ENCODE results near the gene RAB6B.
"Not testable (repeated sequence)": the region's sequence is repeated elsewhere in the genome, so short reads cannot be mapped to it uniquely, and the experiment has no call there.

The RAB6B gene

GRCh38 chr3:133783762-133784161 is 111.9 kb downstream of the RAB6B start:
- no peak for DNase-seq (ENCODE audit: low read depth)
- H3K4me3 ChIP-seq (replicated peaks; ENCODE audit: low read depth, low read length) = no peak overlapping the region
- no peak for TF ChIP-seq CTCF (IDR thresholded peaks at IDR 0.05; ENCODE audit: low read length, missing control alignments)

- TF ChIP-seq CTCF (IDR thresholded peaks at IDR 0.05; ENCODE audit: low read length, missing control alignments) = no peak
- DNase-seq (ENCODE audit: low read depth) = no peak
- no peak overlapping the region for H3K4me3 ChIP-seq (replicated peaks; ENCODE audit: low read depth, low read length)
These were observed 113.2 kb downstream of the RAB6B start for GRCh38 chr3:133782454-133782853.

- DNase-seq (ENCODE audit: low read depth) = no peak
- H3K4me3 ChIP-seq (replicated peaks; ENCODE audit: low read depth, low read length) = no peak overlapping the region
- no peak for TF ChIP-seq CTCF (IDR thresholded peaks at IDR 0.05; ENCODE audit: low read length, missing control alignments)
These were observed 114.1 kb downstream of the RAB6B start for GRCh38 chr3:133781570-133781969.

GRCh38 chr3:133780756-133781155 is 114.9 kb downstream of the RAB6B start:
- not testable (repeated sequence) for DNase-seq (ENCODE audit: low read depth); H3K4me3 ChIP-seq (replicated peaks; ENCODE audit: low read depth, low read length)

- no peak for DNase-seq (ENCODE audit: low read depth)
- H3K4me3 ChIP-seq (replicated peaks; ENCODE audit: low read depth, low read length) = no peak overlapping the region
- no peak for TF ChIP-seq CTCF (IDR thresholded peaks at IDR 0.05; ENCODE audit: low read length, missing control alignments)
These were observed 116.0 kb downstream of the RAB6B start for GRCh38 chr3:133779626-133780203.

GRCh38 chr3:133777807-133778568 is 117.7 kb downstream of the RAB6B start:
- no peak for DNase-seq (ENCODE audit: low read depth)
- no peak overlapping the region for H3K4me3 ChIP-seq (replicated peaks; ENCODE audit: low read depth, low read length)
- no peak for TF ChIP-seq CTCF (IDR thresholded peaks at IDR 0.05; ENCODE audit: low read length, missing control alignments)

- no peak overlapping the region for H3K4me3 ChIP-seq (replicated peaks; ENCODE audit: low read depth, low read length)
- no peak for TF ChIP-seq CTCF (IDR thresholded peaks at IDR 0.05; ENCODE audit: low read length, missing control alignments)
- DNase-seq (ENCODE audit: low read depth) = no peak
These were observed 118.8 kb downstream of the RAB6B start for GRCh38 chr3:133776794-133777438.

Measured in fibroblast of pulmonary artery (primary cell).